Left forelimb (tissue), 1 donor: ENCODE data around the gene ELL3.

Experiments used
- DNase-seq: peaks from one replicate; pipeline ENCODE4 v3.0.0-alpha.2; 2018; ENCODE audit warnings: low spot score

Gene ELL3

GRCh38 chr15:43723151-43723550 is 53.6 kb downstream of the ELL3 start:
- no peak for DNase-seq
